Nucleus accumbens (tissue), 56 donors: ENCODE results near the gene ATG10.

Experiments
- DNase-seq, 56 donors: peaks; one replicate each; lab custom pipeline; 2025; lab: John Stamatoyannopoulos, UW

The ATG10 gene

DNA sequence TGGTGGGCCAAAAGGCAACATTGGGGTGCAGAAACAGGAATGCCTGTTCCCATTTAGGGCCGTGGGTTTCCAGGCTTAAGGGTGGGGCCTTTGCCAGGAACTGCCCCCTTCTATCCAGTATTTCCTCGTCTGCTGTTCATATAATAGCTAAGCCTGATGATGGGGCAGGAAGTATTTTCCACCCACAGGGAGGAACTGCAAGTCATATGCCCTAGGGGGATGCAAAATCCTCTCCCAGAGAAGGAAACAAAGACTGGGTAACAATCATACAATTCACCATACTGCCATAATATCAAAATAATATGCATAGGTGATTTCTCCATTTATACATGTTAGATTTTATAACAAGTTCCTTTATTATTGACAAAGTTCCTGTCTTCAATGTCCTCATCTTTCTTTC lies 326.8 kb downstream of the ATG10 start:
- no peak for DNase-seq

DNA sequence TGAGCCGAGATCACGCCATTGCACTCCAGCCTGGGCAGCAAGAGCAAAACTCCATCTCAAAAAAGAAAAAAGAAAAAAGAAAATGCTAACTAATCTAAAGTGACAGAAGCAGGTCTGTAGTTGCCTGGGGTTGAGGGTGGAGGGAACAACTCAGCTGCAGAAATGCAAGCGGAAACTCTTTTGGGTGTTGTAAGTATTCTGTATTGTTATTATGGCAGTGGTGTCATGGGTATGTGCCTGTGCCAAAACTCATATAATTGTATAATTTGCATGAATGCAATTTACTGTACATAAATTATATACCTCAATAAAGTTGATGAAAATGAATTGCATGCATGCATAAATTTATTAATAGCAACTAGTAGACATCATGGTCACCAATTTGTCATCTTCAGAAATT lies 329.4 kb downstream of the ATG10 start:
- DNase-seq, result no peak
